Measurements from ENCODE around the gene FRMPD4.
"Not testable (repeated sequence)": the region's sequence is repeated elsewhere in the genome, so short reads cannot be mapped to it uniquely, and the experiment has no call there.

FRMPD4 gene

GRCh38 chrX:12538096-12538495 is 399.8 kb downstream of the FRMPD4 start:
- not testable (repeated sequence) for DNase-seq (ENCODE audit: low spot score)

GRCh38 chrX:12542251-12542650 is 404.0 kb downstream of the FRMPD4 start:
- DNase-seq (ENCODE audit: low spot score): not testable (repeated sequence)

- DNase-seq (ENCODE audit: low spot score): no peak
Observed at GRCh38 chrX:12548341-12548740, 410.1 kb downstream of the FRMPD4 start.

DNA sequence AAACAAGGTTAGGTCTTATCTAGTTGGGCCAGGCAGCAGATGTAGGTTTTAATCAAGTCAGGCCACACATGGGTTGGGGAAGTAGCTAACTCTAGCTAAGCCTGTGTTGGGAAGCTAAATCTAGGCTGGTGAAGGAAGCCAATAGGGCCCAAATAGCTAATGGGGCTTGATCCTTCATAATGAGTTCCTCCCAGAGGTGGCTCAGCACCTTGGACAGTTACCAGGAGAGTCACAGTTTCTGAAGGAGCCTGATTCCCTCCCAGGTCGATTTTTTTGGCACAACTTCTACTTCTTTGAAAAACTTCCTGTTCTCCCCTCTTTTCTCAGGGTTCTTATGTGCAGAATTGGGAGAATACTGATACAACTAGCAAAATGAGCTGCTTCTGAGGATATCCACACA is 410.5 kb downstream of the FRMPD4 start:
- DNase-seq (ENCODE audit: low spot score): no peak

DNA sequence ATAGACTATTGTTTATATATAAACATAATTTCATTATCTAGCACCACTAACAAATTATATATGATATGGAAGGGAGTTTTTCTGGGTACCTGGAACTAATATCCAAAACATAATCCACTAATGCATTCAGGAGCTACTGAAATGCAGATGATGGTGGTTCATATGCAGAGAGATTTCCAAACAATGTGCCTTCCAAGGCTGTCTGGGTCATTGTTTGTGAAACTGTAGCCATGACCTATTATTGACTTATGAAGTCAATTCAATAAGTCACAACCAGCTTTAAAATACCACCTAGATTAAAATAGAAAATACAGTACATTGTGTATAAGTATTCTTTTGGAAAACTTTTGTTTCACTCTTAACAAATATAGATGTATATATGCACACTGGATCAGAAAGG is 415.9 kb downstream of the FRMPD4 start:
- DNase-seq (ENCODE audit: low spot score): no peak

GRCh38 chrX:12563121-12563520 is 424.8 kb downstream of the FRMPD4 start:
- no peak for DNase-seq (ENCODE audit: low spot score)

- DNase-seq (ENCODE audit: low spot score): no peak
Observed at GRCh38 chrX:12564221-12564620, 425.9 kb downstream of the FRMPD4 start.

GRCh38 chrX:12567857-12568256 is 429.6 kb downstream of the FRMPD4 start:
- DNase-seq (ENCODE audit: low spot score): no peak

DNA sequence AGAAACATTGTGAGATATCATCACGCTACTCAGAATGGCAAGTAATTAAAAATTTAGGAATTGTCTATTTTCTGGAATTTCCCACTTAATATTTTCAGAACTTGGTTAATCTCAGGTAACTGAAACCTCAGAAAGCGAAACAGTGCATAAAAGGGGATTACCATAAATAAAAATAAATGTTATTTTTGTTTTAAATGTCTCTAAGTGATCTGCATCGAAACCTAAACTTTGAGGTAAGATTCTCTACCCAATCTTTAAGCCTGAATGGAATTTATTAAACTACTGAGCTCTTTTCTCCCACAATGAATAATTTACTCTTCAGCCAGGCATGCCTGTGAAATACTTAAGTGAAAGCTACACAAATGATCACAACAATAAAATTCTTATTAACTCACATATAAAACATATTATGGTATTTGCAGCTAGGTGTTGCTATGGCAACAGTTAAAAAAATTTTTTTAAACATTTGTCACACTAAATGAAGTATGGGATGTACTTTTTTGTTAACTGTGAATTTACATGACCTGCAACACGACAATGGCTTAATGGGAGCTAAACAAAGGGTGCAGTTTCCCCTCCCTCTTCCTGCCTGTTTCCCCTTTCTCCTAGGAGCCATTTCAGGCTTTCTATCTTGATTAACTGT is 432.7 kb downstream of the FRMPD4 start:
- no peak for DNase-seq (ENCODE audit: low spot score)

- no peak for DNase-seq (ENCODE audit: low spot score)
Observed at GRCh38 chrX:12579311-12579710, 441.0 kb downstream of the FRMPD4 start.

DNA sequence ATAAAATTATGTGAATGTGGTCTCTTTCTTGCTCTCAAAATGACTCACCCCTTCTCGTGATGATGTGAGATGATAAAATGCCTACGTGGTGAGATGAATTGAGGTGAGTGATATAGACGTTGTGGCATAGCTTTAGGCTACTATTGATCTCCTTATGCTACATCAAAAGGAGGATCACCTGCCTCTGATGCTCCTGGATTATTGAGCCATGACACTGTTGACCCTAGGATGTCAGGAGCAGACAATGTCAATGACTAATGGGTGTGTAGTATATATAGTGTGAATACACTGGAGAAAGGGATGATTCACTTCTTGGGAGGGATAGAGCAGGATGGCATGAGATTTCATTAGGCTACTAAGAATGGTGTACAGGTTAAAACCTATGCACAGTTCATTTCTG is 442.3 kb downstream of the FRMPD4 start:
- no peak for DNase-seq (ENCODE audit: low spot score)

DNA sequence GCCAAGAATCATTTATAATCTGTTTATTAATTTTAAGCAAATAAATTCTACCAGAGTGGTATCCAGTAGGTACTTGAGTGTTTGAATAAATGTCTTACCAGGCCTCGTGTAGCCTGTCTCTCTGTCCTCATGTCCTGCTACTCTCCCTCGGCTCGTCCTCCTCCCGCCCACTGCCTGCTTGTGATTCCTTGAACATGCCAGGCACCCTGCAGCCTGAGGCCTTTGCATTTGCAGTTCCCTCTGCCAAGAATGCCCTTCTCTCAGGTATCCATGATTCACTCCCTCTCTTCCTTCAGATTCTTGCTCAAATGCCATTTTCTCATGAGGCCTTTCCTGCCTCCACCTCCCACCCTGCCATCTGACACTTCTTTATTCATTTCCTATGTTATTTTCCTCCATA is 443.3 kb downstream of the FRMPD4 start:
- no peak for DNase-seq (ENCODE audit: low spot score)

- DNase-seq (ENCODE audit: low spot score): no peak
Observed at GRCh38 chrX:12582649-12583048, 444.4 kb downstream of the FRMPD4 start.

- DNase-seq (ENCODE audit: low spot score): no peak
Observed at GRCh38 chrX:12583543-12583942, 445.3 kb downstream of the FRMPD4 start.

- no peak for DNase-seq (ENCODE audit: low spot score)
Observed at GRCh38 chrX:12595720-12596119, 457.4 kb downstream of the FRMPD4 start.

- no peak for DNase-seq (ENCODE audit: low spot score)
Observed at GRCh38 chrX:12610079-12610478, 471.8 kb downstream of the FRMPD4 start.

- DNase-seq (ENCODE audit: low spot score): no peak
Observed at GRCh38 chrX:12611471-12611870, 473.2 kb downstream of the FRMPD4 start.

DNA sequence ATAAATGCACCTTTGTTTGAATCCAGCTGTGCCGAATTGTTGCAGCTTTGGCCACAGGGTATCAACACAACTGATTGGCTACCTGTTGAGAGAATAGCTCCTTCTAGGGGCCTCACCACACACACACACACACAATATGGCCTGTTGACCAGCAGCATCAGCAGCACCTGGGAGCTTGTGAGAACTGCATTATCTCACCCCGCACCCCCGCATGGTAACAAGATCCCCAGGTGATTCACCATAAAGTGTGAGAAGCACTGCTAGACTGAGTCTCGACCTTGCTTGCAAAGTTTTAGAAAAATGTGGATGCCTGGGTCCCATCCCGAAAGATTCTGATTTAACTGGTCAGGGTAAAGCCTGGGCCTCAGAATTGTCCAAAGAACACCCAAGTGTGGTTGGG is 476.0 kb downstream of the FRMPD4 start:
- DNase-seq (ENCODE audit: low spot score): no peak

GRCh38 chrX:12615061-12615460 is 476.8 kb downstream of the FRMPD4 start:
- no peak for DNase-seq (ENCODE audit: low spot score)

DNA sequence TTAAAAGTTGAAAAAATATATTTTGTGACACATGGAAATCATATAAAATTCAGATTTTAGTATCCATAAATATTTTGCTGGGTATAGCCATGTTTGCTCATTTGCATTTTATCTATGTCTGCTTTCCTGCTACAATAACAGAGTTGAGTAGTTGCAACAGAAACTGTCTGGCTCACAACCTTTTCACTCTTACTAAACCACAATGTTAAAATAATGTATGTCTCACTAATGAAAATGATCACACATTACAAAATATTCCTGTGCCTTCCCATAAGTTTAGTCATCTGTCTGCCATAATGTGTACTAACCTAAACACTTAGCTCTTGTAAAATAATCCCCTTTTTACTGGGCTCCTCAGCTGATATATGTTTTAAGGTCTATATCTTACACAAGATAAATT is 479.0 kb downstream of the FRMPD4 start:
- DNase-seq (ENCODE audit: low spot score): no peak

GRCh38 chrX:12647230-12647629 is 509.0 kb downstream of the FRMPD4 start:
- no peak for DNase-seq (ENCODE audit: low spot score)

DNA sequence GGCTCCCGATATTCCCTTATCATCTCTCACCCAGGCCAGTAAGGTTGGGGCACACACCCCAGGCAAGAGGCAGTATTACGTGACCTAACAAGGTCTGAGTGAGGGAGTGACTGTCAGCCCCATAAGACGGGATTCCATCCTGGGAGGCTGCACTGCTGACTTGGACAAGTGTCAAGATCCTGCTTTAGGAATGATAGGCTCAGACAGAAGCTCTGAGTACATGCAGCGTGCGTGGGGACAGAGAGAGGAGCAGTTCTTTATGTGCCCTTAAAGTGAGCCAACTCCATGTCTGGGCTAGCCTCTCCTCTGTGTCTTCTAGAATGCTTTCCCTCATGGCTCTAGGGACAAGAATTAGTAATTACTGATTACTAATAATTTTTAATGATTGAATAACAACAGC is 510.7 kb downstream of the FRMPD4 start:
- DNase-seq (ENCODE audit: low spot score): no peak

DNA sequence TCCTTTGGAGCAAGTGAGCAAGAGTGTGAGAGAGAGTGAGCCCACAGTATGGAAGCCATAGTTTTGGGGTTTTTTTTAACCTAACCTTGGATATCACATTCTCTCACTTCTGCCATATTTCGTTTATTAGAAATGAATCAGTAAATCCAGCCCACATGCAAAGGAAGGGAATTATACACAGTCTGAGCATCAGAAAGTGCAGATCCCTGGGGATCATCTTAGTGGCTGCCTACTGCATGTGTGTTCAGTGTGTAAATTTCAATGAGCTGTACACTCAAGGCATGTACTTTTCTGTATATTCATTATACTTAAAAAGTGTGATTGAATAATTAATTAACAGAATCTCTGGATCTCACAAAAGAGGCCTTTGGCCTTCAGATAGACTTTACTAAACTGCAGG is 519.2 kb downstream of the FRMPD4 start:
- DNase-seq (ENCODE audit: low spot score): no peak

DNA sequence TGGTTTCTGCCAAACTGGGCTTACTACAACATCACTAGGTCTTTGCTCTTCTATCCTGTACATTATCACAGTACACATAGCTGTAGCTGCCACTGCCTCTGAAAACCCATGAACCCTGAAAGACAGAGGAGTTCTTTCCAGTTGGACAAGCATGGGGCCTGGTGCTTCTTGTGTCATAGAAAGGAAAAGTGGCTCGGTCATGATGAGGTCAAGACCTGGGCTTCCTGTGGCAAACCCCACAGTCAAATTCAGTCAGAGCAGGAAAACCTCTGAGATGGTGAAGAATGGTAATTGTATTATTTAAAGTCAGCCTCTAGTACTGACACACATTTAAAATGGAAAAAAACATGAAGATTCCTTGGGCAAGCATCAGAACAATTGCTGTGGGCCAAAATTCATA is 519.6 kb downstream of the FRMPD4 start:
- no peak for DNase-seq (ENCODE audit: low spot score)

GRCh38 chrX:12661464-12661863 is 523.2 kb downstream of the FRMPD4 start:
- no peak for DNase-seq (ENCODE audit: low spot score)

Data from HuH-7.5 (cell line).